HG03565 (cell line): ENCODE measurements around the gene ANKRD33.

Source experiments
- ATAC-seq: cut with Tn5 transposase; IDR thresholded peaks from one replicate; pipeline ENCODE4 v1.9.1; 2021; ENCODE audit warnings: mild to moderate bottlenecking, moderate library complexity; ENCODE audit not compliant: unreplicated experiment

Gene ANKRD33

DNA sequence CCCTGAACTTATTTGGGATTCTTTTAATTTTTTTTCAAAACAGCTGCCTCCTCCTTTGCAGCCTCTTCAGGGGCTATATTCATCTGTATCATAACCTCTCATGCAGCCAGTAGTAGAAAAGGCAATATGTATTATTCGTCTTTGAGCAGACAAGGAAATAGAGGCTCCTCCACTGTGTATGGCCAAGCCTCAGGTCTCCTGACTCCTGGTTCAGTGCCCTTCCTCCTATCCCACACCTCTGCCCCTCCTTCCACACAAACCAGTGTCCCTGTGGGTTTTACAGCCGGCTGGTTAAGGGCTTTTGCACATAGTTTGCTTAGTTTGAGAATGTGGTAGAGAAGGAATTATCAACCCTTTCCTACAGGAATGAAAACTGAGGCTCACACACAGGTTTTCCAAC, 10.6 kb downstream of the ANKRD33 start:
- no peak for ATAC-seq

- no peak for ATAC-seq
These were observed 11.0 kb downstream of the ANKRD33 start for GRCh38 chr12:51898937-51899336.

DNA sequence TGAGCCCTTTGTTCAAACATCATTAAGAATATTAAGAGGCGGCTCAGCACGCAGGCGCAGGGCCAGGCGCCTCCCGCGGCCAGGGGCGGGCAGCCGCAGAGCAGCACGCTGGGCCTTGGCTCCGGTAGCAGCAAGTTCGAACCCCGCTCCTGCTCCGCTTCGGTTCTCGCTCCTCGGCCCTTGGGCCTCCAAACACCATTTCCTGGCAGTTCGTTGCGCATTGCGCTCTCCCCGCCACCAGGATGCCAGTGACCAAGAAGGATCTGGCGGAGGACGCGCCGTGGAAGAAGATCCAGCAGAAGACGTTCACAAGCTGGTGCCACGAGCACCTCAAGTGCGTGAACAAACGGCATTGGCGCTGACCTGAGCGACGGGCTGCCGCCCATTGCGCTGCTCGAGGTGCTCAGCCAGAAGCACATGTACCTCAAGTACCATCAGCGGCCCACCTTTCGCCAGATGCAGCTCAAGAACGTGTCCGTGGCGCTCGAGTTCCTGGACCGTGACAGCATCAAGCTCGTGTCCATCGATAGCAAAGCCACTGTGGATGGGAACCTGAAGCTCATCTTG, 12.5 kb downstream of the ANKRD33 start:
- ATAC-seq: no peak

DNA sequence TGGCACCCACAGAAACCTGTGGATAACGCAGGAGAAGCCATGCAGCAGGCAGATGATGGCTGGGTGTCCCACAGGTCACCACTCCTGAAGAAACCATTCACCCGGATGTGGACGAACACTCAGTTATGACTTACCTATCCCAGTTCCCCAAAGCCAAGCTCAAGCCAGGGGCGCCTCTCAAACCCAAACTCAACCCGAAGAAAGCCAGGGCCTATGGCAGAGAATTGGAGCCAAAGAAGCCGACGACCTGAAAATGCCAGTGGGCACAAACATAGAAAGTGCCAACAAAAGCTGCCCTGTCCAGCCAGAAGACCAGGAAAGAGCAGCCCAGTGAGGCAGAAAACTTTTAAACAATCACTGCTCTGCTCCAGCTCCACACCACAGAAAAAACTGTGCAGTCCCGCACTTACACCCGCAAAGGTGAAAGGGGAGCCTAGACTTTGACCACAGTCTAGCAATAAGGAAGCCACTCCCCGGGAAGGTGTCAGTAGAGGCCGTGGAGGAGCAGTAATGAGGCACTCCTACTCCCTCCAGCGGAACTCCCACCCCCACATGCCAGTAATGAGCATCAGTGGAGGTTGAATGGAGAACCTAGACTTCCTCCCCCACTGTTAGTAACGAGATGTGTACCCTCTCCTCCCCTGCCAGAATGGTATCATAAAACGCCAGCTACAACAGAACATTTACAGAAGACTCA, 13.4 kb downstream of the ANKRD33 start:
- no peak for ATAC-seq

- no peak for ATAC-seq
These were observed 14.0 kb downstream of the ANKRD33 start for GRCh38 chr12:51901881-51902280.

DNA sequence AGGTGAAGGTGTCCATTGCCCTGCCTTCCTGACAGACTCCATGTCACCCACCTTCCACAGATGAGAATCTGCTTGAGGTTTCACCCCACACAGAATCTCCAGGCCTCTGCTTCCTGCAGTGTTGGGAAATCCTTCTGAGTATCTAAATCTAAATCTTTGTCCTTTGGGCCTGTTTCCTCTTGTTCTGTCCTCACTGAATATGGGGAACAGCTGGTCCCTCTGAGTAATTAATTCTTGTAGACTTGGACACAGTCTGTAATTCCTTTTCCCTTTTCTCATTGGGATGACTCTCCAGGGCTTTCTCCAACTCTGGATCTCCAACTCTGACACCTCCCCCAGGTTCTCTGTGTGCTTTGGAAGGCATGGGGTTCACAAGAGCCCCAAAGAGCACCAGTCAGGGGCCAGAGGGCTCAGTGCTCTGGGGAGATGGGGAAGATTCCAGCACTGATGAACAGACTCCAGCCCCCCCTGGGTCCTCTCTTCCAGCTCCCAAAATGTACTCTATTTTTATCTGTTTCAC, 17.1 kb downstream of the ANKRD33 start:
- no peak for ATAC-seq

DNA sequence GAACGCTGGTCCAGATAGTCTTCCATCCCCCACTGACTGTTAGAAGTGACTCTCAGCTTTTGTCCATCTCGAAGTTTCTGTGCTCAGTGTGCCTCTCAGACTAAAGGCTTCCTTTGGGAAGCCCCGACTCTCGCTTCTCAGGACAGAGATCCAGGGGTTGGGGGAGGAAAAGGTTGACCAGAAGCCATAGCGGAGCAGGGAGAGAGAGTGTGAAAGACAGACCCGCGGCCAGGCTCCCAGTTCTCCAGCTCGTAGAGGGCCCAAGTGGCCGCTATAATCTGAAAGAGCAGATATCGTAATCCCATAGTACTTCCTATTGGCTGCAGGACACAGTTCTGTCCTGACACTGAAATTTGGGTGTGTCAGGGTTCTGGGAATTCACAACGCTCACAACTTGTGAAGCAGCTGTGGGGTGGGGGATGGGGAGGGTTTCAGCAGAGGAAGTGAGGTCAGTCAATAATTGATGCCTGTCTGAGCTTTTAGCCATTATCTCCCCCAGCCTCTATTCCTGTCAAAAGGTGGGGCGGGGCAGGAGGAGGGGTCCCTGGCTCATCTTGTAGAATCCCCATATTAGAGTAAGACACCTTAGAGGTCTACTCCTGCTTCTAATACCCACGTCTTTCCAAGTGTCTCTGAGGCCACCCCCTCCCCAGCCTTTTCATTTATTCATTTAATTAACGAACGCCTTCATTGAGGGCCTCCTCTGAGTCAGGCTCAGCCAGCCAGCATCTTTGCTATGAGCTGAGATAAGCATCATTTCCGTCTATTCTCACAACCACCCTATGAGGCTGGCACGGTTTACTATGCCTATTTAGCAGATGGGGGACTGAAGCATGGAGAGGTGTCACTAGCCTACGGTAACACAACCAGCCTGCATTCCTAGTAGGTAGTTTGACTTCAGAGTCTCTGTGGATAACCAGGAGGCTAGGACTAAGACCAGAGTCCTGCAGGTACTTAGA, 17.8 kb downstream of the ANKRD33 start:
- ATAC-seq: no peak

GRCh38 chr12:51906430-51907082, 18.7 kb downstream of the ANKRD33 start:
- ATAC-seq: no peak

- no peak for ATAC-seq
These were observed 19.4 kb downstream of the ANKRD33 start, which contains the start of gene ACVRL1 for GRCh38 chr12:51907083-51907855. ACVRL1 (plus strand) TSS chr12:51907504; CDS start chr12:51912475, 4,971 bp downstream.

DNA sequence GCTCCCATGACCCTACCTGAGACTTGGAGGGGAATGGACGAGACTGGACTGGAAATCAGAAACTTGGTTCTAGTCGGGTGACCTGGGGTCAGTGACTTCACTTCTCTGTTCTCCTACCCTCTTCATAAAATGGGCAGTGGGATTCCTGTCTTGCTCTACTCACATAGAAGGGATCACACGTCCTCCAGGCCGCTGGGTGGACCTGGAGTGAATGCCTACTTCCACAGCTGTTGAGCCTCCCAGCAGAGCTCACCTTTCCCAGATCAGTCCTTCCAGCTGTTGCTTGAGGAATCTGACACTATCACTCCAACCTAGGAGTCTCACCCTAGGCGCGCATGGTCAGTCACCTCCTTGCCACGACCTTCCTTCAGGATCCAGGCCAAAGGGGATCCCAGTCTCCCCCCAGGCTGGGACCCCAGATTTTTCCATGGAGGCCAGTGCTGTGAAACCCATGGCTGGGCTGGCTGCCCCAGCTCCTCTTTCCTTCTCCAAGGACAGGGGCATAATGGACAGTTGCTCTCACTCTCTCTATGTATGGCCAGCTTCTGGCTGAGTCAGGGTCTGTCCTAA, 20.0 kb downstream of the ANKRD33 start:
- ATAC-seq: no peak

- no peak for ATAC-seq
These were observed 21.1 kb downstream of the ANKRD33 start for GRCh38 chr12:51908876-51909592.

GRCh38 chr12:51910168-51910567, 22.3 kb downstream of the ANKRD33 start:
- no peak for ATAC-seq

DNA sequence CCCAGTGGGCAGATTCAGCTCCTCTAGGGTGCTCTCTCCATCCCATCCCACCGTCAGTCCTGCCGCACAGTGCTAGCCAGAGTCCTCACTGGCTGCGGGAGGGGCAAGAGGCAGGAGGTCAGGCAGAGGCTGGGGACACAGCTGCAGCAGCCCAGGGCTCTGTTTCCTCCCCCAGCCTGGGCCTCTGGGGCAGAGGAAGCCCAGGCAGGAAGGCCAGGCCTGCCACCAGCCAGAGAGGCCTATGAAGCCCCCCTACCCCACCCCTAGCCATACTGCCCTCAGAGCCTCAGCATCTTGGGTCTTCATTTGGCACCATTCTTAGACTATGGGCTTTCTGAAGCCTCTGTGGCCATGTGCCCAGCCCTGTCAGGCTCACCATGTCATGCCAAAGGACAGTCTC, 22.8 kb downstream of the ANKRD33 start:
- no peak for ATAC-seq

DNA sequence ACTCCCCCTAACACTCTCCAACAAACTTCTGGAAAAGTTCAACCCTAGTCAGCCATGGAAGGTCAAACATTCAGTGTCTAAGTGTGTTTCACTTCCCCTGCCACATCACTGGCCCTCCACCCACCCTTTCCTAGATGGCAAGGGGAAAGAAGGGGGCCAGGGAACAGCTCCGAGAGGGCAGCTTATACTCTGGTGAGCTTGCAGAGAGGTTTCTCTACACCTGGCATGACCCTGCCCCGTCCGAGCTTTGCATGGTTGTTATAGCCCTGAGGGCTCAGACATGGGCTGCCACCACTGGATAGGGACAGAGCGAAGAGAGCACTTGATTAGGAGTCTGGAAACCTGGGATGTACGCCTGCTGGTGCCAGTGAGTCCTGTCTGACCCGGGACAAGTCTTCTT, 23.4 kb downstream of the ANKRD33 start:
- no peak for ATAC-seq

DNA sequence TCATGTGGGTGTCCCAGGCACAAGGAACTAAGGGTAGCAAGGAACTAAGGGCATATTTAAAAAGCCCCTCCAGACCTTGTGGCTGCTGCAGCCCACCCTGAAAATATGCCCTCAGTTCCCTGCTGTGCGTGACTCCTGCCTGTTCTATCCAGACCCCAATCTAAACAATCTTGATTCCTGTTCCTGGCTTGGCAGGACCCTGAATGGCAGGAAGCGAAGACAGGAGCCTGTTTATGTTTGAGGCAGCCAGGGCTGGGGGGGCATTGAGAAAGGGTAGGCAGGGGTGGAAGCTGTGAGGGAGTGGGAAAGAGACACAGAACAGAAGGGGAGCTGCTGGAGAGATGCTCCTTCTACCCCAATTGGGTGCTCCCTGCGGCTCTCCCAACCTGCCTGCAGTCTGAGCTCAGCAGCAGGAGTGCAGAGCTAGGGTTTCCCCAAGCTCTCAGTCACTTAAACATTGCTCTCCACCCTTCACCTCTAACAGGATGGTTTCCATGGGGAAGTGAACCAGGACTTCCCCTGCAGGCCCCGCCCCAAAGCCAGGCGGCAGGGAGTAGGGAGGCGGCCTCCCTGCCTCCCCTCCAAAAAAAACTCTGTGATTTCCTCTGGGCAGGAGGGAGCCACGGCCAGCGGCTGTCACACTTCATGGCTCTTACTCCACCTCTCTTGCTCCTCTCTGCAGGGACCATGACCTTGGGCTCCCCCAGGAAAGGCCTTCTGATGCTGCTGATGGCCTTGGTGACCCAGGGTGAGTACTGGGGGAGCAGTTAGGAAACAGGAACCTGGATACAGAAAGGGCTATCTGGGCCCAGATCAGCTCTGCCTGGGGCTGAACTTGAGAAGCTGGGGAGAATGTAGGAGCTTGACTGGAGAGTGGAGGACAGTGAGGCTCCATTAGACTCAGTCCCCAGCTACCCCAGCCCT, 24.1 kb downstream of the ANKRD33 start:
- no peak for ATAC-seq

- no peak for ATAC-seq
These were observed 25.4 kb downstream of the ANKRD33 start for GRCh38 chr12:51913071-51914033.
